OCI-LY7 (cell line): ENCODE results near the gene NTM.

Source experiments
- EZH2phosphoT487 ChIP-seq: fragments of 200-600 bp; sonication (generic); IDR thresholded peaks from 2 replicates; pipeline ENCODE4 v1.6.1; 2018; ENCODE audit warnings: low read depth, borderline replicate concordance, mild to moderate bottlenecking, mixed run types, antibody characterized with exemption, low read length, moderate library complexity, mixed read lengths
- TF ChIP-seq, protein P1 (sequence below): fragments of 200-600 bp; sonication (generic); conservative IDR thresholded peaks from 2 replicates; pipeline ENCODE4 v1.5.1; 2014; ENCODE audit warnings: mild to moderate bottlenecking, antibody characterized with exemption, low read length, moderate library complexity, mixed read lengths

DNA sequence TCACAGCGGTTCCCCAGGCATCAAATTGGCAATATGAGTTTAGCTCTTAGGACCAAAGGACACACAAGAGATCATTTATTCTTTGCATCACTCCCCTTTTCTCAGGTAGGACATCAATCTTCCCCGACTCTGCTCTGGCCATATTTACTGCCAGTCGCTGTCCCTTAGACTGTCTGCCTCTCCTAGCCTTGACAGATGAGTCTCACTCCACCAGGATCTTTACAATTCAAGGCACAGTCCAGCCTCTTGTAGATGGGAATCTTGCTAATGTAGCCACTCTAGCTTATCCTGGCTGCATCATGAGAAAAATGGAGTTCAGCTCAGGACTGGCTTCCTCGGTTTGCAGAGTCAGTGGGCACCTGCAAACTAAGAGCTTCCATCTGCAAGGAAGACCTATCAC lies 915.2 kb downstream of the NTM start:
- TF ChIP-seq, protein P1, sequence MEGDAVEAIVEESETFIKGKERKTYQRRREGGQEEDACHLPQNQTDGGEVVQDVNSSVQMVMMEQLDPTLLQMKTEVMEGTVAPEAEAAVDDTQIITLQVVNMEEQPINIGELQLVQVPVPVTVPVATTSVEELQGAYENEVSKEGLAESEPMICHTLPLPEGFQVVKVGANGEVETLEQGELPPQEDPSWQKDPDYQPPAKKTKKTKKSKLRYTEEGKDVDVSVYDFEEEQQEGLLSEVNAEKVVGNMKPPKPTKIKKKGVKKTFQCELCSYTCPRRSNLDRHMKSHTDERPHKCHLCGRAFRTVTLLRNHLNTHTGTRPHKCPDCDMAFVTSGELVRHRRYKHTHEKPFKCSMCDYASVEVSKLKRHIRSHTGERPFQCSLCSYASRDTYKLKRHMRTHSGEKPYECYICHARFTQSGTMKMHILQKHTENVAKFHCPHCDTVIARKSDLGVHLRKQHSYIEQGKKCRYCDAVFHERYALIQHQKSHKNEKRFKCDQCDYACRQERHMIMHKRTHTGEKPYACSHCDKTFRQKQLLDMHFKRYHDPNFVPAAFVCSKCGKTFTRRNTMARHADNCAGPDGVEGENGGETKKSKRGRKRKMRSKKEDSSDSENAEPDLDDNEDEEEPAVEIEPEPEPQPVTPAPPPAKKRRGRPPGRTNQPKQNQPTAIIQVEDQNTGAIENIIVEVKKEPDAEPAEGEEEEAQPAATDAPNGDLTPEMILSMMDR = no peak
- no peak for TF ChIP-seq EZH2phosphoT487
